SH-SY5Y (cell line): Measurements from ENCODE around the gene MCL1.
A peak's percentile ranks its signal among the peaks of the same experiment; 100 is the strongest.

ENCODE experiments used
- GATA2 ChIP-seq: IDR thresholded peaks from 2 replicates; pipeline ENCODE4 v1.6.1; 2011; ENCODE audit warnings: mild to moderate bottlenecking, low read depth, low read length
- GATA3 ChIP-seq: IDR thresholded peaks from 2 replicates; pipeline ENCODE4 v1.6.1; 2011; ENCODE audit warnings: low read depth, mild to moderate bottlenecking, low read length, moderate library complexity

DNA sequence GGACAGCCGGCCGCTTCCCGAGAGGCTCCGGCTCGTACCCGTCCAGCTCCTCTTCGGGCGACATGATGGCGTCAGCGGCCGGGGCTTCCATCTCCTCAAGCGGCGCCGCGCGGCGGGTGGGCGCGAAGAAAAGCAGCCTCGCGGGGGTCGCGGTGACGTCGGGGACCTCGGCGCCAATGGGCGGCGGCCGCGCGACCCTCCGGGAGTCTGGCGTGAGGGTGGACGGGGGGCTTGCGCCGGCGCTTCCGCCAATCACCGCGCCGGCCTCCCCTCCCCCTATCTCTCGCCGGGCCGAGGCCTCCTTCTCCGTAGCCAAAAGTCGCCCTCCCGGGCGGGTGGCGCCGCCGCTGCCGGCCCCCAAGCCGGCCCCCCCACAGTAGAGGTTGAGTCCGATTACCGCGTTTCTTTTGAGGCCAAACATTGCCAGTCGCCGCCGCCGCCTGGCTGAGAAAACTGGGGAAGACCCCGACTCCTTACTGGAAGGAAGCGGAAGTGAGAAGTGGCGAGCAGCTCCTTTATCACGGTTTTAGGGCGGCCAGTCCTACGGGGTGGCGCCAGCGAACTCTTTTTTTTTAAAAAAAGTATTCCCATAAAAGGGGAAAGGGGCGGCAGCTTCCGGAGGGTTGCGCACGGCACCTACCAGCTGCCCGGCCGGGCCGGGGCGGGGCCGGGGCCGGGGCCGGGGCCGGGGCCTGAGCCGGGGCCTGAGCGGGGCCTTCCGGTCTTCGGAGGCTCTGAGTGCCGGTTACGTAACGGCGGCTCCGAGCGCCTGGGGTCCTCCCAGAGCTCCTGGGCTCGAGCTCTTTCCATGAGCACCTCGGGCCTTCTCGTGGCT lies at the start of gene MCL1:
- peak; percentile 30 for TF ChIP-seq GATA2
- no peak for TF ChIP-seq GATA3
